HG02884 (cell line): ENCODE data around the gene FBXO11.
"Not testable (repeated sequence)": the region's sequence is repeated elsewhere in the genome, so short reads cannot be mapped to it uniquely, and the experiment has no call there.

ENCODE experiments used
- ATAC-seq: cut with Tn5 transposase; IDR thresholded peaks from one replicate; pipeline ENCODE4 v1.9.1; 2021; ENCODE audit warnings: mild to moderate bottlenecking, moderate library complexity; ENCODE audit not compliant: unreplicated experiment

The FBXO11 gene

DNA sequence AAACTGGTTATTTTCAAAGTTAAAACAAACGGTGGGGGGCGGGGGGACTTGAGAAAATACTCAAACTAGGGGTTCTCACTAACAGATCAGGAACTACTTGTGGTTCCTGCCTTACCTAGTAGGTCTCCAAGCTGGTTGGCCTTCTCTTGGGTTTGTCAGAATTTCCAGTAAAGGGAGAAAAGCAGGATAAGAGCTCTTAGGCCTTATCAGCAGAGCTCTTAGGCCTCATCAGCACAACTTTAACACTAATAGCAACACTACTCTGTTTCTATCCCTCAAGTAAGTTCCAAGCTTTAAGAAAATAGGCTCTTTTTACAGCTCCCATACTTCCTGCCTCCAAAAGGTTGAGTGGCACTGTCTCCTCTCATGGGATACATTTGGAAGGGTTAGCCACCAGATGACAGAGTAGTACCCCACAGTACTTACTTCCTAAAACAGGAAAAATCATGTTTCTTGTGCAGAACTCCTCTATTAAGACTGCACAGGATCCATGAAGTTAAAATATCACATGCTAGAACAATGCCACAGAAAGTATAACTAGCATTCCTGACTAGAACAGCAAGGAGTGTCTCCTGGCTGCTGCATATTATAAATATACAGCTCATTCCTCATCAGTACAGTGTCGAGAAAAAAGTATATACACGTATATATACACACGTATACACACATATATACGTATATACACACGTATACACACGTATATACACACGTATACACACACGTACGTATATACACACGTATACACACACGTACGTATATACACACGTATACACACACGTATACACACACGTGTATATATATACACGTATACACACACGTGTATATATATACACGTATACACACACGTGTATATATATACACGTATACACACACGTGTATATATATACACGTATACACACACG is 6.1 kb downstream of the FBXO11 start:
- ATAC-seq, result no peak

DNA sequence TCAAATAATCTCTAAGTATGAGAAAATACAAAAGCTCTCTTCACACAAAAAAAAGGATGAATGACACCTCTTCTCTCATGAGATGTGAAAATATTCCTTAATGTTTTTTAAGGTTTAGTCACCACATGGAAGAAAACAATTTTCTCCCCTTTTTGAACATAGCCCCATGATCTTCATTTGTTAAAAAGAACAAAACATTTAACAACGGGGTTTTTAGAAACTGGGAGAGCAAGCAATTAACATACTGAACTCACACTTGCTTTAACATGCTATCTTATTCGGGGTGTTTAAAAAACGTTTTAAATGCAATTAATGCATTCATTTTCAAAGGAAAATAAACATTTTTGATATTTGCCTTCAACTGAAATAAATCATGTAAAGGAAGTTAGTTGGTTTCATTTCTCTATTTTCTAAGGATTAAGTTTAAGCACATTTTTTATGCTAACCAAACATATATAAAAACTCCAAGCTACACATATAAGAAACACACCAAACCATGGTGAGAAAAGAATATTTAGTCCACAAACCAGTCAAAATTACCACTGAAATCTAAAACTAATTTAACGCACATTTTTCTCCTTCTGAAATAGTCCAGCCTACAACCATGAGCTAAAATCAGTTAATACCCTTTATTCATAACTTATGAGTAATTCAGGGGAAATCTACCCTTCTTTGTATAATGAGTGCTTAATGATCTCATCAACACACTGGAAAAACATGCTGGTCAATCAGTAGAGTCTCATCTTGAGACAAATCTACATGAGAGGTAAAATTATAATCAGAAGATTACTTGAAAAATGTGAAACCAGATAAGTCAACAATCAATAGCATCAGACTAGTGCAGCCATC is 8.2 kb downstream of the FBXO11 start:
- peak; percentile 53 for ATAC-seq

DNA sequence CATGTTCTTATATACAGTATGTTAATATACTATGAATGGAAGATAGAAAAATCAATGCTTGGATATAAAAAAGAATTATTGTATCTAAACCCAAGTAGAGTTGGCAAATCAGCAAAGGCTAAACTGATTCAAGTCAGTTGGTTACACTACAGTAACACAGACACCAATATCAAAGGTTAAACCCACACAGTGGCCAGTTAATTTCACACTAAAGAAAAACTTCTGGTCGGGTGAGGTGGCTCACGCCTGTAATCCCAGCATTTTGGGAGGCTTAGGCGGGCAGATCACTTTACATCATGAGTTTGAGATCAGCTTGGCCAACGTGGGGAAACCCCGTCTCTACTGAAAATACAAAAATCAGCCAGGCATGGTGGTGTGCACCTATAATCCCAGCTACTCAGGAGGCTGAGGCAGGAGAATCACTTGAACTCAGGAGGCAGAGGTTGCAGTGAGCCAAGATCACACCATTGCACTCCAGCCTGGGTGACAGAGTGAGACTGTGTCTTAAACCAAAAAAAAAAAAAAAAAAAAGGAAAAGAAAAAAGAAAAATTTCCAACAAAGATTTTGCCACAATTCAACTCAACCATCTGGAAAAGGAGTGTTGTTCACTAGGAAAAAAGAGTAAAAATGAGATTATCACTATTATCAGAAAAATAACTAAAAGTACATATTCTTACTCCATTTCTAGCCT is 9.0 kb downstream of the FBXO11 start:
- ATAC-seq, result not testable (repeated sequence)

DNA sequence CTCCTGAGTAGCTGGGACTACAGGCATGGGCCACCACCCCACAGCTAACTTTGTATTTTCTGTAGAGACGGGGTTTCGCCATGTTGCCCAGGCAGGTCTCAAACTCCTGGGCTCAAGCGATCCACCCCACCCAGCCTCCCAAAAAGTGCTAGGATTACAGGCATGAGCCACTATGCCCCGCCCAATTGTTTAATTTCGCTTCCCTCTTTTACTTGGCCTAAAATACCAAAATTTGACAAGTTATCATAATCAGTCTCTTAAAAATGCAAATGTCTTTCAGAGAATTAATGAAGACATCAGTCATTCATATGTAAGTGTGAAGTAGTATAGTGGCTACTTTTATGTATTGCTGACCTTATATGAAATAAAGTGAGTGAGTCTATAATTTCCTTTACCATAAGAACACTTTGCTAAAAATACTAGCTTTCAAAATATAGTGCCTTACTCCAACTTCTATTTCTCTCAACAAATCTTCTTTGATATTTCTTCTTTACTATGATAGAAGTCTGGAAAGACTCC is 9.8 kb downstream of the FBXO11 start:
- no peak for ATAC-seq

- no peak for ATAC-seq
Measured at GRCh38 chr2:47893771-47894170, 12.5 kb downstream of the FBXO11 start.

DNA sequence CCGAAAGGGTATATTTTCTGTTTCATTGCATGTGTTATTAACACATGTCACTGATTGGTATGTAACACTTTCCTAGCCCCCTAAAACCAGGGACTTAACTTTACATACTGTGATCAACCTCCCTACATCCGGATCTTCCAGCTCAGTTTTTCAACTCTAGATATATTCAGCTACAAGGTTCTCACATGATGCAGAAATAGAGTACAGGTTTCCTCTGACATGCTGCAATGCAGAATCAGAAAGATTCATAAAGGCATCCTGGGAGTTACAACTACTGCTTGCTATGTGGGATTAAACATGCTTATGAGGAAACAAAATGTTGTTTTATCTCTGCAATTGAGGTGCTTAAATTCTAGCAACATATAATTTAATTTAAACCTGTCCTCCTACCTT is 14.0 kb downstream of the FBXO11 start:
- ATAC-seq, result no peak

DNA sequence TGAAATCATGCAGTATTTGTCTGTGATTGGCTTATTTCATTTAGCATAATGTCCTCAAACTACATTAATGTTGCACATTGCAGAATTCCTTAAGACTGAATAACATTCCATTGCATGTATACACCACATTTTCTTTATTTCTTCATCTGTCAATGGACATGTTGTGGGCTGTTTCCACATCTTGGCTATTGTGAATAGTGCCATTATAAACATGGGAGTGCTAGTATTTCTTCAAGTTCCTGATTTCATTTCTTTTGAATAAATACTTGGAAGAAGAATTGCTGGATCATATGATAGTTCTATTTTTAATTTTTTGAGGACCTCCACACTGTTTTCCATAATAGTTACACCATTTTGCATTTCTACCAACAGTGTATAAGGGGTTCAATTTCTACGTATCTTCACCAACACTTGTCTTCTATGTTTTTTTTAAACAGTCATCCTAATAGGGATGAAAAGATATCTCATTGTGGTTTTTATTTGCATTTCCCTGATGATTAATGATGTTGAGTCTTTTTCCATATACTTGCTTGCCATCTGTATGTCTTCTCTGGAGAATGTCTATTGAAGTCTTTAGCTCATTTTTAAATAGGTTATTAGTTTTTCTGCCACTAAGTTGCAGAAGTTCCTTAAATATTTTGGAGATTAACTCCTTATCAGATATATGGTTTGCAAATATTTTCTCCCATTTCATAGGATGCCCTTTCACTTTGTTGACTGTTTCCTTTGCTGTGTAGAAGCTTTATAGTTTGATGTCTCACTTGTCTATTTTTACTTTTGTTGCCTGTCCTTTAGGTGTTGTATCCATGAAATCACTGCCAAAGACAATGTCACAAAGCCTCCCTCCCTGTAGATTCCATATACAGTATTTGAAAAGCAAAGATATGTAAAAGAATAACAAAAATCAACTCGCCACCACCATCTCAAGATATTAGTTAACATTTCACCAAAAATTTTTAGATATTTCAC is 14.6 kb downstream of the FBXO11 start:
- ATAC-seq, result no peak

DNA sequence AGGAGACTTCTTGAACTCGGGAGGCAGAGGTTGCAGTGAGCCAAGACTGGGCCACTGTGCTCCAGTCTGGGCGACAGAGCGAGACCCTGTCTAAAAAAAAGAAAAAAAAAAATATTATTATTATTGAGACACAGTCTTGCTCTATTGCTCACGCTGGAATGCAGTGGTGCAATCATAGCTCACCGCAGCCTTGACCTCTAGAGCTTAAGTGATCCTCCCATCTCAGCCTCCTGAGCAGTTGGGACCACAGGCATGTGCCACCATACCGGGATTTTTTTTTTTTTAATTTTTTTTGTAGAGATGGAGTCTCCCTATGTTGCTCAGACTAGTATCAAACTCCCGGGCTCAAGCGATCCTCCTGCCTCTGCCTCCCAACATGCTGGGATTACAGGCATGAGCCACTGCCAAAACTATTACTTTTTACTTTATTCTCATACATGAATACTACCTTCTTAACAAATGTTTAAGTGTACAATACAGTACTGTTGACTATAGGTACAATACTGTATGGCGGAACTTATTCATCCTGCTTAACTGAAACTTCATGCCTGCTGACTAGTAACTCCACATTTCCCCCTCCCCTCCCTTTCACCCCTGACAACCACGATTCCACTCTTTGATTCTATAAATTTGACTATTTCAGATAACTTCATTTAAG is 15.5 kb downstream of the FBXO11 start:
- no peak for ATAC-seq

- ATAC-seq, result no peak
Measured at GRCh38 chr2:47888581-47889280, 17.6 kb downstream of the FBXO11 start.

DNA sequence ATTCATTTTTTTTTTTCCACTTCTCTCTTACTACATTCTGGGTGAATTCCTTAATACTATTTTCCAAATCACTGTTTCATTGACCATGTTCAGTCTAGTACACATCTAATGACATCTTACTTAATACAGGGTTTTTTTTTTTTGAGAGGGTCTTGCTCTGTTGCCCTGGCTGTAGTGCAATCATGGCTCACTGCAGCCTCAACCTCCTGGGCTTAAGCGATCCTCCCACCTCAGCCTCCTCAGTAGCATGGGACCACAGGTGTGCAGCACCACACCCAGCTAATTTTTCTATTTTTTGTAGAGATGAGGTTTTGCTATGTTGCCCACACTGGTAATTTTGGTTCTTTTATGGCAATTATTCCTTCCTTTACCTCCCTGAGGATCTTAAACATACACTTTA is 29.4 kb downstream of the FBXO11 start:
- ATAC-seq, result no peak

DNA sequence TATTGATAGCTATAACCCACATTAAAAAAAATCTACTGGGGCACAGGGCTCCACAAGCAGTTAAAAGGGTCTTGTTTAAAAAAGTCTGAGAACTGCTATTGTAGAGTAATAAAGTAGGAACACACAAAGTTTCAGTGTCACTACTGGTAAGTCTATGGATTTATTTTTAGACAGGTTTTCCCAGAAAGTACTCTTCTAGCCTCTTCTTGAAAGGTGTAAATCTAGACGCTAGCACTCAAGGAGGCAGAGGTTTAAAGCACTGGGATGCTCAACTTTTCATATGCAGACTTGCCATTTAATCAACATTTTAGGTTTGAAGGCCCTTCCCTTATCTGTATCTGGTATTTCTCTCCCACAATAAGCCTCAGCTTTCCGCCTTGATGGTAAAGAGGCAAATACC is 33.4 kb downstream of the FBXO11 start:
- ATAC-seq, result no peak

DNA sequence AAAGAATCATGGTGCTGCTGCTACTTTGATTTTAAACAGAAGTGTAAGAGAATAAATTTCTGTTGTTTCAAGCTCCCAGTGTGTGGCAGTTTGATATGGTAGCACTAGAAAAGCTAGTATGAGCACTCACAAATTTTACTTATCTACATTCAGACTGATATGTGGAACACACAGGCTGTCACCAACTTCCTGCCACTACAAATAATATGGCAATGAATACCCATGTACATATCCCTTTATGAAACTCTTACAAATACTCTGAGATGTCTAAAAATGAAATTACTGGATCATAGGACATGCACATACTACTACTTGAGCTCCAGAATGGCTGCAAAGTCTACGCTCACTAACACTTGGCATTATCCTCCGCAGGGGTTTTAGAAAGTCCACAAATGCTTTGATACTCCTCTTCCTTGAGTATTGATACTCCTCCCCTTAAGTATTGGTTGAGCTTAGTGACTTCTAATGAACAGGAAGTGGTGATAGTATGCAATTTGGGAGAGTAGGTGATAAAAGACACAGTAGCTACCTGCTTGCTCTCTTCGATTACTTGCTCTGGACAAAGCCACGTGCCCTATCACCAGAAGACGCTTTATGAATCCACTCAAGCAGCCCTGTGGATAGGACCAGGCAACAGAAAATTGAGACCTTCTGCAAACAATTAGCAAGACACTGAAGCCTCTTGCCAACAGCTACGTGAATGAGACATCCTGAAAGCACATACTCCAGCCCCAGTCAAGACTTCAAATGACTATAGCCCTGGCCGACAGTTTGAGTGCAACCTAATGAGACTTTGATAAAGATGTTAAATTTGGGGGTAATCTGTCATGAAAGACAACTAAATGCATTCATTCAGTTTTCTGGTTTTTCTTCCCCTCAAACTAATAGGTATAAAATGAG is 35.4 kb downstream of the FBXO11 start:
- no peak for ATAC-seq

- no peak for ATAC-seq
Measured at GRCh38 chr2:47869859-47870595, 36.3 kb downstream of the FBXO11 start.

- ATAC-seq, result no peak
Measured at GRCh38 chr2:47868611-47869352, 37.5 kb downstream of the FBXO11 start.

DNA sequence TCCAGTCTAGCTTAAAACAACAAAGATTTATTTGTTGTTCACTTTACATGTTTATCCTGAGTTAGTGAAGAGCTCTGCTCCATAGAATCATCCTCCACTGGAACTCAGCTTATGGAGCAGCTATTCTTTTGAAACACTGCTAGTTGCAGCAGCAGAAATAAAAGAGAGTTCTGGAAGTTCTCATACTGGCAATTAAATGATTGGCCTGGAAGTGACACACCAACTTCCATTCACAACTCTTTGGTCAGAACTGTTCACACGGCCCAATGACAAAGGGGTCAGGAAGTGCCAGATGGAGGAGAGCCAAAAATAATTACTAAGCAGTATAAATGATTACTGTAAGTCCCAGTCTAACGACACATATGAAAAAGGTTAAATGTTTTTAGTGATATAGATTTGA is 39.1 kb downstream of the FBXO11 start:
- ATAC-seq, result no peak

- ATAC-seq, result no peak
Measured at GRCh38 chr2:47864566-47864965, 41.7 kb downstream of the FBXO11 start.
